Measurements from ENCODE around the gene ITGA4. TPM values are rescaled to one million over a fixed set of nuclear protein-coding genes. Genes with fewer than 3 reads are reported as not detected.

ITGA4 gene
- polyA plus RNA-seq, 3 donors, result 18.4 to 28.1 (median 27.9) TPM

GRCh38 chr2:181454686-181455450 lies 2.3 kb upstream of the ITGA4 start:
- DNase-seq, result no peak

- DNase-seq, result no peak
These were observed 496 bp upstream of the ITGA4 start for GRCh38 chr2:181456660-181457120.

- DNase-seq, result no peak
These were observed 697 bp downstream of the ITGA4 start for GRCh38 chr2:181457741-181458425.

- no peak for DNase-seq
These were observed 1.7 kb downstream of the ITGA4 start for GRCh38 chr2:181458871-181459270.

GRCh38 chr2:181459621-181460021 lies 2.4 kb downstream of the ITGA4 start:
- DNase-seq, result no peak

GRCh38 chr2:181461056-181461997 lies 4.1 kb downstream of the ITGA4 start:
- DNase-seq, result no peak

- DNase-seq, result no peak
These were observed 4.8 kb downstream of the ITGA4 start for GRCh38 chr2:181462033-181462432.

GRCh38 chr2:181463588-181463987 lies 6.4 kb downstream of the ITGA4 start:
- no peak for DNase-seq

GRCh38 chr2:181464966-181465365 lies 7.8 kb downstream of the ITGA4 start:
- DNase-seq, result no peak

GRCh38 chr2:181465676-181466375 lies 8.6 kb downstream of the ITGA4 start:
- no peak for DNase-seq

GRCh38 chr2:181466661-181467576 lies 9.7 kb downstream of the ITGA4 start:
- no peak for DNase-seq

- no peak for DNase-seq
These were observed 11.0 kb downstream of the ITGA4 start for GRCh38 chr2:181467966-181468707.

GRCh38 chr2:181468811-181469210 lies 11.6 kb downstream of the ITGA4 start:
- DNase-seq, result no peak

GRCh38 chr2:181471226-181471625 lies 14.0 kb downstream of the ITGA4 start:
- DNase-seq, result no peak

- DNase-seq, result no peak
These were observed 14.6 kb downstream of the ITGA4 start for GRCh38 chr2:181471783-181472182.

GRCh38 chr2:181472990-181473389 lies 15.8 kb downstream of the ITGA4 start:
- DNase-seq, result no peak

- DNase-seq, result no peak
These were observed 17.2 kb downstream of the ITGA4 start for GRCh38 chr2:181474222-181474881.

- no peak for DNase-seq
These were observed 26.0 kb downstream of the ITGA4 start for GRCh38 chr2:181483211-181483610.

- no peak for DNase-seq
These were observed 26.7 kb downstream of the ITGA4 start for GRCh38 chr2:181483876-181484275.

Measured in renal pelvis (tissue), 4 donors.